ENCODE results near the gene PAFAH1B1.

DNA sequence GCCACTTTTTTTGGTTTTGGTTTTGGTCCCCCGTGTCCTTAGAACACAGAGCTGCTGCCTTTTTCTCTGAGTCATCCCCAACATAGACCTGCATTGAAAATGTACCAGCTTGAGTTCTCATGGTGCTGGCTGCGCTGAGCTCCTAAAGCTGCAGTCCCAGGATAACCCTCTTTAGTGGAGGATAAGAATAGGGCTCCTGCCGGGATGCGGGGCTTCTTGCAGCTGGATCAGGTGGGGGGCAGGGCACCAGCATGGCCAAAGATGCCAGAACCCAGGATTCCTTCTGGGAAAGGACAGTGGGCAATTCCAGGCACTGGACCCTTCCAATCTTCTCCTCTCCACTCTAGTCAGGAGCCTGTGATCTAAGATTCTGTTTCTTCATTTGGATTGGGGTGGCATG, 126.4 kb downstream of the PAFAH1B1 start:
- TF ChIP-seq, protein P1, sequence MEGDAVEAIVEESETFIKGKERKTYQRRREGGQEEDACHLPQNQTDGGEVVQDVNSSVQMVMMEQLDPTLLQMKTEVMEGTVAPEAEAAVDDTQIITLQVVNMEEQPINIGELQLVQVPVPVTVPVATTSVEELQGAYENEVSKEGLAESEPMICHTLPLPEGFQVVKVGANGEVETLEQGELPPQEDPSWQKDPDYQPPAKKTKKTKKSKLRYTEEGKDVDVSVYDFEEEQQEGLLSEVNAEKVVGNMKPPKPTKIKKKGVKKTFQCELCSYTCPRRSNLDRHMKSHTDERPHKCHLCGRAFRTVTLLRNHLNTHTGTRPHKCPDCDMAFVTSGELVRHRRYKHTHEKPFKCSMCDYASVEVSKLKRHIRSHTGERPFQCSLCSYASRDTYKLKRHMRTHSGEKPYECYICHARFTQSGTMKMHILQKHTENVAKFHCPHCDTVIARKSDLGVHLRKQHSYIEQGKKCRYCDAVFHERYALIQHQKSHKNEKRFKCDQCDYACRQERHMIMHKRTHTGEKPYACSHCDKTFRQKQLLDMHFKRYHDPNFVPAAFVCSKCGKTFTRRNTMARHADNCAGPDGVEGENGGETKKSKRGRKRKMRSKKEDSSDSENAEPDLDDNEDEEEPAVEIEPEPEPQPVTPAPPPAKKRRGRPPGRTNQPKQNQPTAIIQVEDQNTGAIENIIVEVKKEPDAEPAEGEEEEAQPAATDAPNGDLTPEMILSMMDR (IDR thresholded peaks at IDR 0.05), result no peak
- no peak for TF ChIP-seq POLR2A (IDR thresholded peaks at IDR 0.05)

Measured in adrenal gland (tissue), 5 donors.